Endothelial cell of umbilical vein (primary cell): ENCODE data around the gene PTTG2. TPM values are rescaled to one million over a fixed set of nuclear protein-coding genes. Genes with fewer than 3 reads are reported as not detected.

Experiments used
- BruUV-seq: library from RNA; stranded (reverse); fragments of 400-500 nt; replicated peaks from 2 replicates; lab custom pipeline; 2021; lab: Mats Ljungman, UMichigan
- CTCF ChIA-PET: fragments of 300-600, 350-600 bp; sonication (Branson Sonifier 250); formaldehyde crosslinking; loops from one replicate; lab custom pipeline; 2021; ENCODE audit warnings: antibody characterized with exemption, inconsistent platforms; lab: Charles Lee
- POLR2A ChIA-PET: fragments of 300-600, 350-600 bp; sonication (Branson Sonifier 250); formaldehyde crosslinking; loops from one replicate; lab custom pipeline; 2021; ENCODE audit warnings: antibody characterized with exemption, inconsistent platforms; lab: Charles Lee
- DNase-seq: peaks from one replicate; pipeline ENCODE4 v3.0.0-alpha.2; 2011; ENCODE audit warnings: low read depth, low spot score
- FAIRE-seq: peaks from 2 replicates; lab custom pipeline; 2011; peaks lifted over from hg19 to GRCh38; lab: Jason Lieb, UNC
- H2AFZ ChIP-seq: 2 replicates; pipeline ENCODE4 v1.6.0; 2012; ENCODE audit warnings: low read depth, low read length, control low read depth, inconsistent platforms
- H3K27ac ChIP-seq: 2 replicates; pipeline ENCODE4 v1.5.1; 2011; ENCODE audit warnings: low read depth, mild to moderate bottlenecking, control low read depth, low read length, moderate library complexity; ENCODE audit not compliant: insufficient read depth
- H3K27me3 ChIP-seq, 2 experiments: 2 replicates each; pipeline versions ENCODE4 v1.6.0 to v1.6.1; 2011; ENCODE audit warnings: low read length in 2 of 2, mixed read lengths in 1 of 2; ENCODE audit not compliant: control insufficient read depth in 2 of 2, insufficient read depth in 2 of 2
- H3K36me3 ChIP-seq, 2 experiments: 2 replicates in 1 of 2; 3 replicates in 1 of 2; pipeline ENCODE4 v1.5.1; 2011; ENCODE audit warnings: low read length in 2 of 2, mild to moderate bottlenecking in 1 of 2, moderate library complexity in 1 of 2; ENCODE audit not compliant: control insufficient read depth in 2 of 2, insufficient read depth in 2 of 2; ENCODE audit errors: extremely low read depth in 1 of 2
- H3K4me1 ChIP-seq: 3 replicates; pipeline ENCODE4 v1.5.1; 2011; ENCODE audit warnings: mild to moderate bottlenecking, low read length; ENCODE audit not compliant: control insufficient read depth, insufficient read depth; ENCODE audit errors: extremely low read depth
- H3K4me2 ChIP-seq: 2 replicates; pipeline ENCODE4 v1.6.1; 2011; ENCODE audit warnings: low read length, control low read depth, mixed read lengths; ENCODE audit not compliant: insufficient read depth
- H3K4me3 ChIP-seq, 3 experiments: fragments of 200-600 bp in 1 of 3; sonication (generic), shearing (Covaris generic) in 1 of 3; replicated peaks in 1 of 3; 2 replicates each; pipeline ENCODE4 v1.5.1; 2011 to 2016; ENCODE audit warnings: control low read depth in 3 of 3, low read length in 3 of 3, mild to moderate bottlenecking in 2 of 3, inconsistent platforms in 1 of 3, low read depth in 1 of 3, moderate library complexity in 1 of 3; ENCODE audit not compliant: insufficient read depth in 1 of 3
- H3K79me2 ChIP-seq: 2 replicates; pipeline ENCODE4 v1.6.0; 2012; ENCODE audit warnings: low read length, inconsistent platforms; ENCODE audit not compliant: control insufficient read depth, insufficient read depth
- H3K9ac ChIP-seq: replicated peaks from 2 replicates; pipeline ENCODE3; 2011; ENCODE audit warnings: low read length, control low read depth; ENCODE audit not compliant: insufficient read depth; ENCODE audit errors: extremely low read depth
- H3K9me1 ChIP-seq: replicated peaks from 3 replicates; pipeline ENCODE4 v1.6.0; 2011; ENCODE audit warnings: mild to moderate bottlenecking, low read length; ENCODE audit not compliant: control insufficient read depth, insufficient read depth; ENCODE audit errors: extremely low read depth
- H3K9me3 ChIP-seq: replicated peaks from 2 replicates; pipeline ENCODE4 v1.5.1; 2012; ENCODE audit warnings: low read length, inconsistent platforms; ENCODE audit not compliant: control insufficient read depth, insufficient read depth
- H4K20me1 ChIP-seq: replicated peaks from 2 replicates; pipeline ENCODE3; 2011; ENCODE audit warnings: mild to moderate bottlenecking, low read length; ENCODE audit not compliant: control insufficient read depth, insufficient read depth; ENCODE audit errors: extremely low read depth
- CTCF ChIP-seq, 2 donors: IDR thresholded peaks; 1 replicate in 1 of 2; 2 replicates in 1 of 2; pipeline ENCODE4 v1.5.1; 2011; ENCODE audit warnings: low read length in 2 of 2, mild to moderate bottlenecking in 2 of 2, moderate library complexity in 2 of 2, control low read depth in 1 of 2, inconsistent platforms in 1 of 2, low read depth in 1 of 2; ENCODE audit not compliant: insufficient read depth in 1 of 2; ENCODE audit errors: extremely low read depth in 1 of 2
- EZH2 ChIP-seq: IDR thresholded peaks from 2 replicates; pipeline ENCODE4 v1.6.1; 2012; ENCODE audit warnings: borderline replicate concordance, low read depth, mild to moderate bottlenecking, moderate library complexity, low read length, inconsistent platforms; ENCODE audit not compliant: severe bottlenecking
- FOS ChIP-seq: IDR thresholded peaks from 2 replicates; pipeline ENCODE4 v1.6.1; 2011; ENCODE audit warnings: mild to moderate bottlenecking, low read length, moderate library complexity, borderline replicate concordance; ENCODE audit not compliant: insufficient read depth
- GATA2 ChIP-seq: IDR thresholded peaks from 2 replicates; pipeline ENCODE4 v1.7.0; 2011; ENCODE audit warnings: low read depth, mild to moderate bottlenecking, moderate library complexity, mixed read lengths, low read length; ENCODE audit not compliant: insufficient read length, insufficient read depth
- JUN ChIP-seq: IDR thresholded peaks from 2 replicates; pipeline ENCODE4 v1.6.1; 2011; ENCODE audit warnings: borderline replicate concordance, low read depth; ENCODE audit not compliant: insufficient read length, insufficient read depth
- MAX ChIP-seq: IDR thresholded peaks from 2 replicates; pipeline ENCODE4 v1.6.1; 2011; ENCODE audit not compliant: insufficient read depth, insufficient read length
- MYC ChIP-seq: IDR thresholded peaks from one replicate; pipeline ENCODE4 v1.6.1; 2011; ENCODE audit warnings: mild to moderate bottlenecking, low read depth, low read length
- POLR2A ChIP-seq: IDR thresholded peaks from 2 replicates; pipeline ENCODE4 v1.6.1; 2012; ENCODE audit warnings: low read depth, mild to moderate bottlenecking, control low read depth, low read length
- POLR2AphosphoS5 ChIP-seq: IDR thresholded peaks from 2 replicates; pipeline ENCODE4 v1.6.1; 2012; ENCODE audit warnings: low read depth, mild to moderate bottlenecking, control low read depth, low read length, moderate library complexity; ENCODE audit not compliant: insufficient read depth
- dilution Hi-C: fragments of 300-500 bp; cut with MboI; formaldehyde crosslinking; loops from one replicate; pipeline ENCODE4 v1.15.0; 2019; ENCODE audit warnings: low sequenced_read_pairs; ENCODE audit not compliant: extremely low pct_ligation_motif_present
- intact Hi-C: fragments of 100-400 bp; cut with micrococcal nuclease; formaldehyde crosslinking; loops from one replicate; pipeline ENCODE4 v1.10.0; 2022
- polyA plus RNA-seq, 4 experiments: library from polyadenylated mRNA; depleted of rRNA in 3 of 4; stranded (reverse) in 3 of 4; unstranded in 1 of 4; fragments of >200 nt; gene quantifications; 2 replicates each; pipeline versions ENCODE4 v1.2.1 to v1.2.3, GENCODE V29; 2011 to 2012; ENCODE audit warnings: missing spikeins in 1 of 4
- total RNA-seq: library from RNA; stranded (reverse); gene quantifications from 2 replicates; pipeline ENCODE4 v1.2.3, GENCODE V29; 2021

Gene PTTG2
- total and polyA plus RNA-seq, 2 donors (not counting 3 experiments of a cell fraction or from before 2014, with no cell fraction given): not detected

GRCh38 chr4:37991623-37992410, 31.6 kb downstream of the PTTG2 start:
- Histone ChIP-seq H3K4me3 (no peak overlapping the region), H3K4me2 (no peak overlapping the region), H3K36me3 (no peaks in the 10 kb centered on the region), H3K4me1 (peaks cover 7% of the 10 kb centered on the region), H4K20me1 (no peaks in the 10 kb centered on the region), H3K27ac (no peak overlapping the region), H3K9me3 (no peaks in the 10 kb centered on the region), H3K27me3 (no peaks in the 10 kb centered on the region), H3K9me1 (no peaks in the 10 kb centered on the region), H3K9ac (no peak overlapping the region), H2AFZ (no peak overlapping the region), H3K79me2 (peaks cover 12% of the 10 kb centered on the region)
- FAIRE-seq (no peak), DNase-seq (no peak)
- ChIA-PET POLR2A (no interaction called here), CTCF (interaction anchor here (0.6 kb wide), 1 partner anchor 517 kb away, joined by 3 read pairs; no protein-coding TSS in a partner anchor)
- TF ChIP-seq POLR2AphosphoS5 (no peak), EZH2 (no peak), MYC (no peak), GATA2 (no peak), MAX (no peak), FOS (no peak), POLR2A (no peak), JUN (no peak), CTCF (IDR thresholded peaks at IDR 0.05; ENCODE audit: extremely low read depth in 1 of 2, insufficient read depth in 1 of 2, low read depth in 1 of 2, low read length in 2 of 2) (no peak)
- dilution Hi-C loops: no loop called here
- intact Hi-C loops: no loop called here
- BruUV-seq: no TSS peak
